CD4-positive, alpha-beta memory T cell (primary cell): ENCODE data around the gene SMAD6. TPM values are rescaled to one million over a fixed set of nuclear protein-coding genes. Genes with fewer than 3 reads are reported as not detected.

ENCODE experiments used
- CTCF ChIA-PET: fragments of 350-600 bp; sonication (Branson Sonifier 250); formaldehyde crosslinking; loops from one replicate; lab custom pipeline; 2021; ENCODE audit warnings: inconsistent platforms; ENCODE audit not compliant: partially characterized antibody; lab: Charles Lee
- POLR2A ChIA-PET: fragments of 350-600 bp; sonication (Branson Sonifier 250); formaldehyde crosslinking; loops from one replicate; lab custom pipeline; 2021; ENCODE audit not compliant: partially characterized antibody; lab: Charles Lee
- DNase-seq, 5 donors: peaks; one replicate each; pipeline versions ENCODE4 v3.0.0 to v3.0.0-alpha.2; 2020 to 2022; ENCODE audit warnings: mixed read lengths in 1 of 5
- H3K27ac ChIP-seq: one replicate; pipeline ENCODE4 v1.7.0; 2013; ENCODE audit warnings: low read depth, low read length
- H3K27me3 ChIP-seq: 2 replicates; pipeline ENCODE4 v1.7.0; 2013; ENCODE audit warnings: mild to moderate bottlenecking, low read length, moderate library complexity; ENCODE audit not compliant: insufficient read depth
- H3K36me3 ChIP-seq: 2 replicates; pipeline ENCODE4 v1.7.0; 2013; ENCODE audit warnings: mild to moderate bottlenecking, low read length, moderate library complexity; ENCODE audit not compliant: insufficient read depth
- H3K4me1 ChIP-seq: 2 replicates; pipeline ENCODE4 v1.7.0; 2013; ENCODE audit warnings: mild to moderate bottlenecking, low read length, moderate library complexity; ENCODE audit not compliant: insufficient read depth
- H3K4me3 ChIP-seq, 2 donors: one replicate each; pipeline ENCODE4 v1.7.0; 2013; ENCODE audit warnings: low read length in 2 of 2, mild to moderate bottlenecking in 1 of 2
- H3K9me3 ChIP-seq, 2 donors: one replicate each; pipeline ENCODE4 v1.7.0; 2013; ENCODE audit warnings: low read length in 2 of 2, control low read depth in 1 of 2; ENCODE audit not compliant: control insufficient read depth in 1 of 2
- H3K27ac Mint-ChIP-seq, 7 donors: one replicate each; pipeline ENCODE4 v1.8.0; 2020 to 2021; ENCODE audit warnings: mixed read lengths in 7 of 7, mild to moderate bottlenecking in 6 of 7, inconsistent platforms in 3 of 7, moderate library complexity in 3 of 7
- H3K27me3 Mint-ChIP-seq, 2 donors: one replicate each; pipeline ENCODE4 v1.8.0; 2020 to 2021; ENCODE audit warnings: mixed read lengths in 2 of 2
- H3K36me3 Mint-ChIP-seq, 2 donors: one replicate each; pipeline ENCODE4 v1.8.0; 2020 to 2021; ENCODE audit warnings: mixed read lengths in 2 of 2, inconsistent platforms in 1 of 2, mild to moderate bottlenecking in 1 of 2
- H3K4me1 Mint-ChIP-seq, 4 donors: one replicate each; pipeline ENCODE4 v1.8.0; 2020 to 2021; ENCODE audit warnings: mixed read lengths in 4 of 4, mild to moderate bottlenecking in 1 of 4
- H3K4me3 Mint-ChIP-seq, 8 donors: one replicate each; pipeline ENCODE4 v1.8.0; 2020 to 2021; ENCODE audit warnings: mixed read lengths in 8 of 8, mild to moderate bottlenecking in 7 of 8, moderate library complexity in 6 of 8, inconsistent platforms in 3 of 8
- H3K9me3 Mint-ChIP-seq, 8 donors: one replicate each; pipeline ENCODE4 v1.8.0; 2020 to 2021; ENCODE audit warnings: mixed read lengths in 8 of 8, mild to moderate bottlenecking in 5 of 8, inconsistent platforms in 3 of 8, moderate library complexity in 1 of 8
- intact Hi-C: fragments of 100-400 bp; cut with micrococcal nuclease; formaldehyde crosslinking; loops from one replicate; pipeline ENCODE4 v1.15.1; 2023
- polyA plus RNA-seq, 2 donors: library from polyadenylated mRNA; unstranded; fragments of 300-500 nt; fragmentation: Illumina TruSeq; gene quantifications; one replicate each; pipeline ENCODE4 v1.2.3, GENCODE V29; 2021
- total RNA-seq, 2 experiments: library from RNA; stranded (reverse); gene quantifications; one replicate each; pipeline ENCODE4 v1.2.3, GENCODE V29; 2021

Gene SMAD6
- total and polyA plus RNA-seq, 4 experiments from 2014 or later = 0.09 to 0.11 TPM; not detected in 2

GRCh38 chr15:66783725-66784124 is 81.7 kb downstream of the SMAD6 start:
- no peak overlapping the region for H3K4me3 ChIP-seq
- no peak overlapping the region for H3K27ac ChIP-seq
- no peak for DNase-seq
- H3K27me3 ChIP-seq = no peaks in the 10 kb centered on the region
- H3K9me3 ChIP-seq = no peaks in the 10 kb centered on the region
- H3K4me3 Mint-ChIP-seq = no peak overlapping the region
- intact Hi-C loops = no loop called here
- POLR2A ChIA-PET = no interaction called here
- CTCF ChIA-PET = no interaction called here
- H3K4me1 ChIP-seq = no peaks in the 10 kb centered on the region
- peaks cover 1 to 2% of the 10 kb centered on the region in 2 donors for H3K27me3 Mint-ChIP-seq
- no peaks in the 10 kb centered on the region for H3K36me3 Mint-ChIP-seq
- no peaks in the 10 kb centered on the region for H3K36me3 ChIP-seq
- H3K9me3 Mint-ChIP-seq = no peaks in the 10 kb centered on the region
- no peak overlapping the region for H3K27ac Mint-ChIP-seq
- H3K4me1 Mint-ChIP-seq = no peaks in the 10 kb centered on the region

- POLR2A ChIA-PET = no interaction called here
These were observed 82.1 kb downstream of the SMAD6 start for GRCh38 chr15:66784174-66784573.

GRCh38 chr15:66785637-66786036 is 83.6 kb downstream of the SMAD6 start:
- peaks cover 1 to 2% of the 10 kb centered on the region in 2 donors for H3K27me3 Mint-ChIP-seq
- no peak overlapping the region for H3K27ac ChIP-seq
- no peaks in the 10 kb centered on the region for H3K36me3 Mint-ChIP-seq
- no peaks in the 10 kb centered on the region for H3K4me1 Mint-ChIP-seq
- no peaks in the 10 kb centered on the region for H3K4me1 ChIP-seq
- H3K9me3 ChIP-seq = no peaks in the 10 kb centered on the region
- H3K9me3 Mint-ChIP-seq = no peaks in the 10 kb centered on the region
- no peak for DNase-seq
- intact Hi-C loops = no loop called here
- H3K27ac Mint-ChIP-seq = peak overlapping the region in 1 of 7 donors; percentile 69
- POLR2A ChIA-PET = no interaction called here
- H3K4me3 ChIP-seq = no peak overlapping the region
- no peaks in the 10 kb centered on the region for H3K36me3 ChIP-seq
- no peaks in the 10 kb centered on the region for H3K27me3 ChIP-seq
- H3K4me3 Mint-ChIP-seq = no peak overlapping the region
- CTCF ChIA-PET = no interaction called here

More at GRCh38 chr15:66784174-66784573, 82.1 kb downstream of the SMAD6 start:
- Mint-ChIP-seq H3K27me3 (peaks cover 1 to 2% of the 10 kb centered on the region in 2 donors), H3K4me1 (no peaks in the 10 kb centered on the region), H3K27ac (no peak overlapping the region), H3K4me3 (no peak overlapping the region), H3K36me3 (no peaks in the 10 kb centered on the region), H3K9me3 (no peaks in the 10 kb centered on the region)
- no peaks in the 10 kb centered on the region for H3K27me3 ChIP-seq
- H3K4me1 ChIP-seq = no peaks in the 10 kb centered on the region
- intact Hi-C loops = no loop called here
- no peak for DNase-seq
- H3K4me3 ChIP-seq = no peak overlapping the region
- CTCF ChIA-PET = interaction anchor here (1.2 kb wide), 1 partner anchor 8 kb away, joined by 3 read pairs; no protein-coding TSS in a partner anchor
- H3K27ac ChIP-seq = no peak overlapping the region
- H3K36me3 ChIP-seq = no peaks in the 10 kb centered on the region
- no peaks in the 10 kb centered on the region for H3K9me3 ChIP-seq

GRCh38 chr15:66786222-66786621 is 84.2 kb downstream of the SMAD6 start:
- POLR2A ChIA-PET = no interaction called here
- no peak overlapping the region for H3K4me3 ChIP-seq
- no peaks in the 10 kb centered on the region for H3K9me3 Mint-ChIP-seq
- H3K36me3 ChIP-seq = no peaks in the 10 kb centered on the region
- H3K27ac Mint-ChIP-seq = no peak overlapping the region
- H3K4me1 Mint-ChIP-seq = no peaks in the 10 kb centered on the region
- no peak overlapping the region for H3K4me3 Mint-ChIP-seq
- no peaks in the 10 kb centered on the region for H3K4me1 ChIP-seq
- peaks cover 1 to 2% of the 10 kb centered on the region in 2 donors for H3K27me3 Mint-ChIP-seq
- no peaks in the 10 kb centered on the region for H3K27me3 ChIP-seq
- no peak for DNase-seq
- H3K36me3 Mint-ChIP-seq = no peaks in the 10 kb centered on the region
- CTCF ChIA-PET = no interaction called here
- H3K27ac ChIP-seq = no peak overlapping the region
- H3K9me3 ChIP-seq = no peaks in the 10 kb centered on the region
- intact Hi-C loops = no loop called here

GRCh38 chr15:66786708-66787488 is 84.9 kb downstream of the SMAD6 start:
- CTCF ChIA-PET = no interaction called here
- no peak overlapping the region for H3K27ac ChIP-seq

GRCh38 chr15:66787489-66787871 is 85.4 kb downstream of the SMAD6 start:
- DNase-seq = no peak
- no peaks in the 10 kb centered on the region for H3K36me3 ChIP-seq
- H3K27me3 ChIP-seq = no peaks in the 10 kb centered on the region
- H3K27me3 Mint-ChIP-seq = peaks cover 1 to 2% of the 10 kb centered on the region in 2 donors
- no peaks in the 10 kb centered on the region for H3K4me1 ChIP-seq
- H3K27ac Mint-ChIP-seq = no peak overlapping the region
- ChIA-PET POLR2A (no interaction called here), CTCF (no interaction called here)
- intact Hi-C loops = no loop called here
- H3K27ac ChIP-seq = no peak overlapping the region
- H3K4me1 Mint-ChIP-seq = no peaks in the 10 kb centered on the region
- no peak overlapping the region for H3K4me3 Mint-ChIP-seq
- no peaks in the 10 kb centered on the region for H3K9me3 ChIP-seq
- no peaks in the 10 kb centered on the region for H3K36me3 Mint-ChIP-seq
- no peak overlapping the region for H3K4me3 ChIP-seq
- H3K9me3 Mint-ChIP-seq = peaks cover 0 to 5% (median 0%) of the 10 kb centered on the region in 8 donors

More at GRCh38 chr15:66786708-66787488, 84.9 kb downstream of the SMAD6 start:
- Histone ChIP-seq H3K4me1 (no peaks in the 10 kb centered on the region), H3K27me3 (no peaks in the 10 kb centered on the region), H3K9me3 (no peaks in the 10 kb centered on the region), H3K36me3 (no peaks in the 10 kb centered on the region), H3K4me3 (no peak overlapping the region)
- intact Hi-C loops = no loop called here
- no peak for DNase-seq
- peaks cover 0 to 2% (median 0%) of the 10 kb centered on the region in 8 donors for H3K9me3 Mint-ChIP-seq
- no peaks in the 10 kb centered on the region for H3K36me3 Mint-ChIP-seq
- no peak overlapping the region for H3K27ac Mint-ChIP-seq
- no peak overlapping the region for H3K4me3 Mint-ChIP-seq
- POLR2A ChIA-PET = no interaction called here
- H3K27me3 Mint-ChIP-seq = peaks cover 1 to 2% of the 10 kb centered on the region in 2 donors
- no peaks in the 10 kb centered on the region for H3K4me1 Mint-ChIP-seq

GRCh38 chr15:66788024-66788423 is 86.0 kb downstream of the SMAD6 start:
- Mint-ChIP-seq H3K27ac (no peak overlapping the region), H3K4me3 (no peak overlapping the region), H3K27me3 (peaks cover 1 to 2% of the 10 kb centered on the region in 2 donors), H3K36me3 (no peaks in the 10 kb centered on the region), H3K4me1 (no peaks in the 10 kb centered on the region), H3K9me3 (peaks cover 0 to 5% (median 0%) of the 10 kb centered on the region in 8 donors)
- no peaks in the 10 kb centered on the region for H3K27me3 ChIP-seq
- DNase-seq = no peak
- CTCF ChIA-PET = no interaction called here
- H3K4me1 ChIP-seq = no peaks in the 10 kb centered on the region
- intact Hi-C loops = no loop called here
- H3K4me3 ChIP-seq = no peak overlapping the region
- no peak overlapping the region for H3K27ac ChIP-seq
- H3K9me3 ChIP-seq = no peaks in the 10 kb centered on the region
- POLR2A ChIA-PET = no interaction called here
- no peaks in the 10 kb centered on the region for H3K36me3 ChIP-seq
